Calu3 (cell line): ENCODE results near the gene ALDH9A1. TPM values are rescaled to one million over a fixed set of nuclear protein-coding genes. Genes with fewer than 3 reads are reported as not detected.

Source experiments
- BruUV-seq: library from RNA; stranded (reverse); fragments of 400-500 nt; replicated peaks from 2 replicates; lab custom pipeline; 2021; lab: Mats Ljungman, UMichigan
- CTCF ChIA-PET: fragments of 300-600 bp; sonication (Branson Sonifier 250); formaldehyde crosslinking; loops from one replicate; lab custom pipeline; 2022; ENCODE audit warnings: antibody characterized with exemption; lab: Charles Lee
- DNase-seq: peaks from one replicate; pipeline ENCODE4 v3.0.0; 2022
- H3K27ac Mint-ChIP-seq: one replicate; pipeline ENCODE4 v1.8.0; 2022; ENCODE audit warnings: mixed read lengths; ENCODE audit not compliant: unreplicated experiment
- H3K27me3 Mint-ChIP-seq: one replicate; pipeline ENCODE4 v1.8.0; 2022; ENCODE audit warnings: mixed read lengths; ENCODE audit not compliant: unreplicated experiment
- H3K36me3 Mint-ChIP-seq: one replicate; pipeline ENCODE4 v1.8.0; 2022; ENCODE audit warnings: mild to moderate bottlenecking, moderate library complexity, mixed read lengths; ENCODE audit not compliant: insufficient read depth, unreplicated experiment
- H3K4me1 Mint-ChIP-seq: one replicate; pipeline ENCODE4 v1.8.0; 2022; ENCODE audit warnings: mild to moderate bottlenecking, low read depth, mixed read lengths; ENCODE audit not compliant: unreplicated experiment
- H3K4me3 Mint-ChIP-seq: one replicate; pipeline ENCODE4 v1.8.0; 2022; ENCODE audit warnings: mild to moderate bottlenecking, low read depth, moderate library complexity, mixed read lengths; ENCODE audit not compliant: unreplicated experiment
- H3K9me3 Mint-ChIP-seq: one replicate; pipeline ENCODE4 v1.8.0; 2022; ENCODE audit warnings: low read depth, mixed read lengths; ENCODE audit not compliant: unreplicated experiment
- CTCF ChIP-seq: fragments of 200-600 bp; IDR thresholded peaks from one replicate; pipeline ENCODE4 v1.8.0; 2022; ENCODE audit warnings: antibody characterized with exemption; ENCODE audit not compliant: unreplicated experiment
- intact Hi-C: fragments of 100-400 bp; cut with micrococcal nuclease; formaldehyde crosslinking; loops from one replicate; pipeline ENCODE4 v1.10.0; 2022; ENCODE audit not compliant: unreplicated experiment
- total RNA-seq: library from RNA; stranded (reverse); gene quantifications from 2 replicates; pipeline ENCODE4 v1.2.3, GENCODE V29; 2022

The ALDH9A1 gene
- total RNA-seq, 1 experiment from 2014 or later = 57.0 TPM

GRCh38 chr1:165624441-165624840, 73.9 kb downstream of the ALDH9A1 start:
- BruUV-seq = no TSS peak
- no peak overlapping the region for H3K4me3 Mint-ChIP-seq
- CTCF ChIA-PET = no interaction called here
- no peaks in the 10 kb centered on the region for H3K36me3 Mint-ChIP-seq
- H3K4me1 Mint-ChIP-seq = no peaks in the 10 kb centered on the region
- intact Hi-C loops = no loop called here
- DNase-seq = no peak
- H3K9me3 Mint-ChIP-seq = no peaks in the 10 kb centered on the region
- no peak for TF ChIP-seq CTCF
- peaks cover 12% of the 10 kb centered on the region for H3K27me3 Mint-ChIP-seq
- H3K27ac Mint-ChIP-seq = no peak overlapping the region

GRCh38 chr1:165623624-165624023, 74.7 kb downstream of the ALDH9A1 start:
- Mint-ChIP-seq H3K36me3 (no peaks in the 10 kb centered on the region), H3K27me3 (peaks cover 12% of the 10 kb centered on the region), H3K9me3 (no peaks in the 10 kb centered on the region), H3K4me3 (no peak overlapping the region), H3K27ac (no peak overlapping the region), H3K4me1 (no peaks in the 10 kb centered on the region)
- DNase-seq = no peak
- intact Hi-C loops = no loop called here
- BruUV-seq = no TSS peak
- TF ChIP-seq CTCF = no peak
- CTCF ChIA-PET = no interaction called here

- no peak overlapping the region for H3K27ac Mint-ChIP-seq
- no peaks in the 10 kb centered on the region for H3K36me3 Mint-ChIP-seq
- no peak for TF ChIP-seq CTCF
- CTCF ChIA-PET = no interaction called here
- DNase-seq = no peak
- no TSS peak for BruUV-seq
- no peaks in the 10 kb centered on the region for H3K4me1 Mint-ChIP-seq
- no peak overlapping the region for H3K4me3 Mint-ChIP-seq
- peaks cover 25% of the 10 kb centered on the region for H3K27me3 Mint-ChIP-seq
- intact Hi-C loops = no loop called here
- H3K9me3 Mint-ChIP-seq = no peaks in the 10 kb centered on the region
These were observed 78.7 kb downstream of the ALDH9A1 start for GRCh38 chr1:165619647-165620151.

GRCh38 chr1:165616987-165617546, 81.3 kb downstream of the ALDH9A1 start:
- intact Hi-C loops = no loop called here
- Mint-ChIP-seq H3K9me3 (no peaks in the 10 kb centered on the region), H3K36me3 (no peaks in the 10 kb centered on the region), H3K27ac (no peak overlapping the region), H3K4me3 (no peak overlapping the region), H3K27me3 (peaks cover 28% of the 10 kb centered on the region), H3K4me1 (no peaks in the 10 kb centered on the region)
- DNase-seq = no peak
- CTCF ChIA-PET = interaction anchor here (0.6 kb wide), 1 partner anchor 226 kb away, joined by 3 read pairs; no protein-coding TSS in a partner anchor
- no TSS peak for BruUV-seq
- TF ChIP-seq CTCF = no peak
